HEK293 (cell line): Measurements from ENCODE around the gene SCYGR7.
A peak's percentile ranks its signal among the peaks of the same experiment; 100 is the strongest.

Experiments used
- CTCF ChIA-PET: fragments of 350-600 bp; formaldehyde crosslinking; extraction: SDS; loops from one replicate; lab custom pipeline; 2021; ENCODE audit warnings: antibody characterized with exemption; lab: Yijun Ruan, JAX
- POLR2A ChIA-PET: fragments of 300-600 bp; formaldehyde crosslinking; extraction: SDS; loops from one replicate; lab custom pipeline; 2020; ENCODE audit warnings: antibody characterized with exemption, inconsistent platforms; lab: Yijun Ruan, JAX
- H3K27ac ChIP-seq: fragments of 200-500 bp; sonication (Bioruptor generic); 2 replicates; pipeline ENCODE4 v1.5.1; 2014; ENCODE audit warnings: low read depth, low read length, control low read depth, inconsistent platforms; ENCODE audit errors: extremely low read depth
- H3K36me3 ChIP-seq, 2 experiments: fragments of 200-500 bp in 1 of 2; sonication (Bioruptor generic) in 1 of 2; 1 replicate in 1 of 2; 2 replicates in 1 of 2; pipeline ENCODE4 v1.5.1; 2014 to 2017; ENCODE audit warnings: inconsistent platforms in 2 of 2, low read length in 2 of 2; ENCODE audit not compliant: control insufficient read depth in 2 of 2, insufficient read depth in 1 of 2
- H3K4me1 ChIP-seq: fragments of 200-500 bp; sonication (Bioruptor generic); 2 replicates; pipeline ENCODE4 v1.5.1; 2014; ENCODE audit warnings: mild to moderate bottlenecking, low read length, inconsistent platforms; ENCODE audit not compliant: control insufficient read depth, insufficient read depth
- H3K4me3 ChIP-seq: 2 replicates; pipeline ENCODE4 v1.5.1; 2011; ENCODE audit warnings: low read depth, mild to moderate bottlenecking, control low read depth, low read length, moderate library complexity
- H3K9me3 ChIP-seq: fragments of 200-500 bp; sonication (Bioruptor generic); 2 replicates; pipeline ENCODE4 v1.5.1; 2014; ENCODE audit warnings: low read depth, low read length, inconsistent platforms; ENCODE audit not compliant: control insufficient read depth, insufficient read depth
- BCL11B ChIP-seq: fragments of 450-650 bp; formaldehyde crosslinking; IDR thresholded peaks from 2 replicates; pipeline ENCODE4 v1.5.1; 2016; ENCODE audit warnings: low read depth, missing biosample characterization, missing genetic modification characterization
- KLF9 ChIP-seq: fragments of 450-650 bp; formaldehyde crosslinking; IDR thresholded peaks from 2 replicates; pipeline ENCODE4 v1.5.1; 2016; ENCODE audit warnings: missing biosample characterization, missing genetic modification characterization, low read depth
- PRDM6 ChIP-seq: fragments of 450-650 bp; formaldehyde crosslinking; IDR thresholded peaks from 2 replicates; pipeline ENCODE4 v1.5.1; 2017; ENCODE audit warnings: missing biosample characterization, missing genetic modification characterization
- SCRT1 ChIP-seq: fragments of 450-650 bp; formaldehyde crosslinking; IDR thresholded peaks from 2 replicates; pipeline ENCODE4 v1.5.1; 2016; ENCODE audit warnings: missing biosample characterization, missing genetic modification characterization, borderline replicate concordance
- SP3 ChIP-seq: fragments of 450-650 bp; formaldehyde crosslinking; IDR thresholded peaks from 2 replicates; pipeline ENCODE4 v1.5.1; 2016; ENCODE audit warnings: missing biosample characterization, missing genetic modification characterization
- SP7 ChIP-seq: fragments of 450-650 bp; formaldehyde crosslinking; IDR thresholded peaks from 2 replicates; pipeline ENCODE4 v1.5.1; 2016; ENCODE audit warnings: missing biosample characterization, missing genetic modification characterization
- WT1 ChIP-seq: fragments of 450-650 bp; formaldehyde crosslinking; IDR thresholded peaks from 2 replicates; pipeline ENCODE4 v1.5.1; 2016; ENCODE audit warnings: missing biosample characterization, missing genetic modification characterization
- ZBTB10 ChIP-seq: fragments of 450-650 bp; formaldehyde crosslinking; IDR thresholded peaks from 2 replicates; pipeline ENCODE4 v1.5.1; 2016; ENCODE audit warnings: missing biosample characterization, missing genetic modification characterization
- ZFP69B ChIP-seq: fragments of 450-650 bp; formaldehyde crosslinking; IDR thresholded peaks from 2 replicates; pipeline ENCODE4 v1.5.1; 2016; ENCODE audit warnings: missing biosample characterization, missing genetic modification characterization
- ZNF121 ChIP-seq: fragments of 450-650 bp; formaldehyde crosslinking; IDR thresholded peaks from 2 replicates; pipeline ENCODE4 v1.5.1; 2016; ENCODE audit warnings: missing biosample characterization, missing genetic modification characterization
- ZNF132 ChIP-seq: fragments of 450-650 bp; formaldehyde crosslinking; IDR thresholded peaks from 2 replicates; pipeline ENCODE4 v1.5.1; 2017; ENCODE audit warnings: missing biosample characterization, missing genetic modification characterization, borderline replicate concordance
- ZNF26 ChIP-seq: fragments of 450-650 bp; formaldehyde crosslinking; IDR thresholded peaks from 2 replicates; pipeline ENCODE4 v1.5.1; 2016; ENCODE audit warnings: missing biosample characterization, missing genetic modification characterization
- ZNF324 ChIP-seq: fragments of 450-650 bp; formaldehyde crosslinking; IDR thresholded peaks from 2 replicates; pipeline ENCODE4 v1.5.1; 2016; ENCODE audit warnings: missing biosample characterization, missing genetic modification characterization
- ZNF426 ChIP-seq: fragments of 450-650 bp; formaldehyde crosslinking; IDR thresholded peaks from 2 replicates; pipeline ENCODE4 v1.5.1; 2017; ENCODE audit warnings: missing biosample characterization, missing genetic modification characterization, mild to moderate bottlenecking, inconsistent platforms, moderate library complexity
- ZNF501 ChIP-seq: fragments of 450-650 bp; formaldehyde crosslinking; IDR thresholded peaks from 2 replicates; pipeline ENCODE4 v1.5.1; 2016; ENCODE audit warnings: missing biosample characterization, missing genetic modification characterization
- ZNF513 ChIP-seq: fragments of 450-650 bp; IDR thresholded peaks from 2 replicates; pipeline ENCODE4 v1.5.1; 2018; ENCODE audit warnings: missing biosample characterization, missing genetic modification characterization
- ZNF571 ChIP-seq: fragments of 450-650 bp; formaldehyde crosslinking; IDR thresholded peaks from 2 replicates; pipeline ENCODE4 v1.5.0; 2017; ENCODE audit warnings: missing biosample characterization, missing genetic modification characterization
- ZNF580 ChIP-seq: fragments of 450-650 bp; formaldehyde crosslinking; IDR thresholded peaks from 2 replicates; pipeline ENCODE4 v1.5.1; 2016; ENCODE audit warnings: missing biosample characterization, missing genetic modification characterization
- ZNF701 ChIP-seq: fragments of 450-650 bp; formaldehyde crosslinking; IDR thresholded peaks from 2 replicates; pipeline ENCODE4 v1.5.1; 2016; ENCODE audit warnings: missing biosample characterization, missing genetic modification characterization
- ZNF747 ChIP-seq: fragments of 450-650 bp; formaldehyde crosslinking; IDR thresholded peaks from 2 replicates; pipeline ENCODE4 v1.5.1; 2016; ENCODE audit warnings: missing biosample characterization, missing genetic modification characterization
- ZNF76 ChIP-seq: fragments of 450-650 bp; formaldehyde crosslinking; IDR thresholded peaks from 2 replicates; pipeline ENCODE4; 2016; ENCODE audit warnings: low read depth, missing biosample characterization, missing genetic modification characterization, borderline replicate concordance
- ZSCAN4 ChIP-seq: fragments of 450-650 bp; formaldehyde crosslinking; IDR thresholded peaks from 2 replicates; pipeline ENCODE4 v1.5.1; 2017; ENCODE audit warnings: missing biosample characterization, missing genetic modification characterization

SCYGR7 gene

GRCh38 chr2:227717687-227718567 lies 10.2 kb upstream of the SCYGR7 start, which contains the start of gene SLC19A3:
SLC19A3 (minus strand) TSS chr2:227718028; CDS start chr2:227702318, 15,710 bp downstream.
- POLR2A ChIA-PET, result no interaction called here
- Histone ChIP-seq H3K36me3 (no peaks in the 10 kb centered on the region), H3K9me3 (no peaks in the 10 kb centered on the region), H3K4me3 (peak within 1 kb of the TSS; percentile 12), H3K4me1 (no peaks in the 10 kb centered on the region)
- CTCF ChIA-PET, result no interaction called here
- TF ChIP-seq ZNF701 (tag by site-specific recombination) (no peak), ZNF121 (tag by site-specific recombination) (no peak), SCRT1 (no peak), ZSCAN4 (no peak), ZFP69B (tag by site-specific recombination) (no peak), KLF9 (tag by site-specific recombination) (peak; percentile 71), ZNF132 (tag by site-specific recombination) (no peak), ZNF426 (tag by site-specific recombination) (no peak), ZBTB10 (tag by site-specific recombination) (no peak), ZNF571 (no peak), SP3 (tag by site-specific recombination) (0 out of 2 replicates have a peak, but pooled peaks have one; percentile 24), WT1 (tag by site-specific recombination) (no peak), ZNF501 (tag by site-specific recombination) (no peak), ZNF747 (no peak), ZNF324 (tag by site-specific recombination) (no peak), PRDM6 (tag by site-specific recombination) (no peak)
- TF ChIP-seq, all 188 proteins: peak for 2
- H3K27ac ChIP-seq, result no peak within 1 kb of the TSS

- H3K4me1 ChIP-seq, result no peaks in the 10 kb centered on the region
- ChIA-PET POLR2A (no interaction called here), CTCF (interaction anchor here (0.6 kb wide), 1 partner anchor 246 kb away, joined by 3 read pairs; no protein-coding TSS in a partner anchor)
- H3K4me3 ChIP-seq, result no peak overlapping the region
- H3K36me3 ChIP-seq, result no peaks in the 10 kb centered on the region
- no peak overlapping the region for H3K27ac ChIP-seq
- no peak for TF ChIP-seq ZNF580 (tag by site-specific recombination)
- no peak for TF ChIP-seq ZNF513 (tag by site-specific recombination)
- TF ChIP-seq SP7 (tag by site-specific recombination), result no peak
- no peak for TF ChIP-seq ZNF76 (tag by site-specific recombination)
- no peak for TF ChIP-seq ZNF26 (tag by site-specific recombination)
- TF ChIP-seq BCL11B (tag by site-specific recombination), result no peak
- no peaks in the 10 kb centered on the region for H3K9me3 ChIP-seq
Observed at GRCh38 chr2:227719641-227720040, 8.5 kb upstream of the SCYGR7 start.
